Naive thymus-derived CD4-positive, alpha-beta T cell (primary cell): ENCODE measurements around the gene KPNB1. TPM values are rescaled to one million over a fixed set of nuclear protein-coding genes. Genes with fewer than 3 reads are reported as not detected.
A peak's percentile ranks its signal among the peaks of the same experiment; 100 is the strongest.

Experiments
- ATAC-seq: fragments of 150-1000 bp; cut with Tn5 transposase; 2 replicates; pipeline ENCODE4 v1.10.0; 2021; ENCODE audit warnings: mild to moderate bottlenecking, moderate library complexity
- CTCF ChIA-PET: fragments of 350-600 bp; sonication (Branson Sonifier 250); formaldehyde crosslinking; loops from one replicate; lab custom pipeline; 2021; ENCODE audit warnings: antibody characterized with exemption; lab: Charles Lee
- POLR2A ChIA-PET: fragments of 350-600 bp; sonication (Branson Sonifier 250); formaldehyde crosslinking; loops from one replicate; lab custom pipeline; 2021; ENCODE audit warnings: antibody characterized with exemption, inconsistent platforms; lab: Charles Lee
- DNase-seq, 9 donors: peaks; one replicate each; pipeline versions ENCODE4 v3.0.0 to v3.0.0-alpha.2; 2020 to 2022; ENCODE audit warnings: mixed read lengths in 1 of 9
- H3K27ac ChIP-seq: one replicate; pipeline ENCODE4 v1.7.0; 2013; ENCODE audit warnings: mild to moderate bottlenecking, low read depth, low read length, moderate library complexity
- H3K27me3 ChIP-seq, 2 donors: one replicate each; pipeline ENCODE4 v1.7.0; 2013; ENCODE audit warnings: low read length in 2 of 2, mild to moderate bottlenecking in 2 of 2, moderate library complexity in 2 of 2; ENCODE audit not compliant: control insufficient read depth in 2 of 2, insufficient read depth in 2 of 2
- H3K36me3 ChIP-seq, 3 experiments: 1 replicate in 2 of 3; 2 replicates in 1 of 3; pipeline ENCODE4 v1.7.0; 2013; ENCODE audit warnings: low read length in 3 of 3, mild to moderate bottlenecking in 3 of 3, moderate library complexity in 1 of 3; ENCODE audit not compliant: insufficient read depth in 3 of 3, control insufficient read depth in 2 of 3
- H3K4me1 ChIP-seq, 2 donors: one replicate each; pipeline ENCODE4 v1.7.0; 2013; ENCODE audit warnings: low read length in 2 of 2, mild to moderate bottlenecking in 2 of 2, moderate library complexity in 1 of 2; ENCODE audit not compliant: control insufficient read depth in 2 of 2, insufficient read depth in 2 of 2
- H3K4me3 ChIP-seq: 2 replicates; pipeline ENCODE4 v1.7.0; 2013; ENCODE audit warnings: mild to moderate bottlenecking, low read length
- H3K9me3 ChIP-seq, 3 experiments: 1 replicate in 2 of 3; 2 replicates in 1 of 3; pipeline ENCODE4 v1.7.0; 2013; ENCODE audit warnings: low read length in 3 of 3; ENCODE audit not compliant: control insufficient read depth in 2 of 3
- H3K27ac Mint-ChIP-seq, 9 donors: one replicate each; pipeline ENCODE4 v1.8.0; 2020 to 2022; ENCODE audit warnings: mixed read lengths in 9 of 9, mild to moderate bottlenecking in 8 of 9, moderate library complexity in 5 of 9, inconsistent platforms in 2 of 9
- H3K27me3 Mint-ChIP-seq, 5 donors: one replicate each; pipeline ENCODE4 v1.8.0; 2021 to 2022; ENCODE audit warnings: mixed read lengths in 5 of 5, mild to moderate bottlenecking in 1 of 5
- H3K36me3 Mint-ChIP-seq, 5 donors: one replicate each; pipeline ENCODE4 v1.8.0; 2020 to 2022; ENCODE audit warnings: mixed read lengths in 5 of 5, mild to moderate bottlenecking in 3 of 5, inconsistent platforms in 1 of 5
- H3K4me1 Mint-ChIP-seq, 7 donors: one replicate each; pipeline ENCODE4 v1.8.0; 2020 to 2022; ENCODE audit warnings: mixed read lengths in 7 of 7, mild to moderate bottlenecking in 3 of 7, inconsistent platforms in 1 of 7
- H3K4me3 Mint-ChIP-seq, 10 donors: one replicate each; pipeline ENCODE4 v1.8.0; 2020 to 2022; ENCODE audit warnings: mild to moderate bottlenecking in 10 of 10, mixed read lengths in 10 of 10, moderate library complexity in 6 of 10, inconsistent platforms in 2 of 10
- H3K9me3 Mint-ChIP-seq, 11 donors: one replicate each; pipeline ENCODE4 v1.8.0; 2020 to 2022; ENCODE audit warnings: mixed read lengths in 11 of 11, mild to moderate bottlenecking in 4 of 11, inconsistent platforms in 1 of 11, moderate library complexity in 1 of 11
- intact Hi-C, 2 donors: fragments of 100-400 bp; cut with micrococcal nuclease; formaldehyde crosslinking; loops; one replicate each; pipeline ENCODE4 v1.15.1; 2023
- polyA plus RNA-seq, 2 donors: library from polyadenylated mRNA; unstranded; fragments of 300-500 nt; fragmentation: Illumina TruSeq; gene quantifications; one replicate each; pipeline ENCODE4 v1.2.3, GENCODE V29; 2021
- total RNA-seq, 6 experiments: library from RNA in 5 of 6; stranded (reverse) in 5 of 6; gene quantifications; 1 replicate in 5 of 6; 2 replicates in 1 of 6; pipeline ENCODE4 v1.2.3 and lab custom pipeline; 2021 to 2026

The KPNB1 gene
- total and polyA plus RNA-seq, 7 experiments from 2014 or later: 21.1 to 465 (median 205) TPM

GRCh38 chr17:47714773-47715396 is 65.2 kb downstream of the KPNB1 start:
- Histone ChIP-seq H3K4me3 (no peak overlapping the region), H3K4me1 (peaks cover 19 to 78% of the 10 kb centered on the region in 2 donors), H3K27ac (no peak overlapping the region), H3K9me3 (no peaks in the 10 kb centered on the region), H3K27me3 (no peaks in the 10 kb centered on the region), H3K36me3 (no peaks in the 10 kb centered on the region)
- no peaks in the 10 kb centered on the region for H3K9me3 Mint-ChIP-seq
- ChIA-PET CTCF (no interaction called here), POLR2A (interaction anchor here (0.5 kb wide), 1 partner anchor 15 kb away, joined by 3 read pairs; no protein-coding TSS in a partner anchor)
- peak overlapping the region in 2 of 9 donors; percentile 38 to 68 for H3K27ac Mint-ChIP-seq
- peak; percentile 39 for ATAC-seq
- peaks cover 17 to 75% (median 25%) of the 10 kb centered on the region in 7 donors for H3K4me1 Mint-ChIP-seq
- intact Hi-C loops: no loop called here
- peak overlapping the region in 2 of 10 donors; percentile 38 to 61 for H3K4me3 Mint-ChIP-seq
- peaks cover 0 to 8% (median 0%) of the 10 kb centered on the region in 5 donors for H3K27me3 Mint-ChIP-seq
- H3K36me3 Mint-ChIP-seq: no peaks in the 10 kb centered on the region
- no peak for DNase-seq

DNA sequence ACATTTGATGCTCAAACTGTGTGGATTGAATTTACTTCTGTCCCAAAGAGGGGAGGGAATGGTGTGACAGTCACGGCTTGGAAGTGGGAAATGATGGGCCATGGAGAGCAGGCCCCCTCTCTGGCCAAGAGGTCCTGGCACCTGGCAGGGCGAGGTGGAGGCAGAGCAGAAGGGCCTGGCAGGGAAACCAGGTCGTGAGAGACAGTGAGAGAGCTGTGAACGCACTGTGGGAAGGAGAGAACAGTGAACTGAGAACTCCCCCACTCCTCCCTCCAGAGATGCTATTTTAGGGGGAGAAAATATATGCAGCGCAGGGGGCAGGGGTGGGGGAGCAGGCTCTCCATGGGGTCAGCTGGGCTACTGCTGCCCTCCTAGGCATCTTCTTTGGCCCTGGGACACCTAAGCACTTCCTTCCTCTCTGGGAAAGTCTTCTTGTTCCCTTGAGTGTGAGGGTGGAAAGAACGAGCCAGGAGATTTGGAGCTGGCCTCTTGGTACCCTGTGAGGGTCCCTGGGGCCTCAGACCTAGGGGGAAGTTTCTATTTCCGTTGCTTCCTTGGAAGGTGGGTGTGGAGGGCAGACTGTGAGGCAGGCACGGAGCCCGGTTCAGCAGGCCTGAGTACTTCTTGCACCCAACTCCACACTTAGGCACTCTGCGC is 66.1 kb downstream of the KPNB1 start:
- H3K27me3 ChIP-seq: no peaks in the 10 kb centered on the region
- no peak overlapping the region for H3K27ac ChIP-seq
- H3K36me3 Mint-ChIP-seq: no peaks in the 10 kb centered on the region
- H3K27me3 Mint-ChIP-seq: peaks cover 0 to 8% (median 0%) of the 10 kb centered on the region in 5 donors
- H3K9me3 ChIP-seq: no peaks in the 10 kb centered on the region
- no peaks in the 10 kb centered on the region for H3K36me3 ChIP-seq
- ChIA-PET POLR2A (interaction anchor here (0.5 kb wide), 1 partner anchor 16 kb away, joined by 3 read pairs; no protein-coding TSS in a partner anchor), CTCF (no interaction called here)
- peak overlapping the region in 2 of 9 donors; percentile 35 to 38 for H3K27ac Mint-ChIP-seq
- peaks cover 22 to 88% of the 10 kb centered on the region in 2 donors for H3K4me1 ChIP-seq
- DNase-seq: no peak
- H3K4me3 Mint-ChIP-seq: peak overlapping the region in 1 of 10 donors; percentile 33
- H3K4me1 Mint-ChIP-seq: peaks cover 13 to 84% (median 30%) of the 10 kb centered on the region in 7 donors
- no peaks in the 10 kb centered on the region for H3K9me3 Mint-ChIP-seq
- ATAC-seq: no peak
- no peak overlapping the region for H3K4me3 ChIP-seq
- intact Hi-C loops: no loop called here

GRCh38 chr17:47716375-47716774 is 66.7 kb downstream of the KPNB1 start:
- POLR2A ChIA-PET: no interaction called here
- H3K4me1 ChIP-seq: peaks cover 27 to 93% of the 10 kb centered on the region in 2 donors
- H3K4me3 ChIP-seq: no peak overlapping the region
- peaks cover 13 to 89% (median 35%) of the 10 kb centered on the region in 7 donors for H3K4me1 Mint-ChIP-seq
- ATAC-seq (no peak), DNase-seq (no peak)
- H3K36me3 Mint-ChIP-seq: no peaks in the 10 kb centered on the region
- H3K27me3 Mint-ChIP-seq: peaks cover 0 to 8% (median 0%) of the 10 kb centered on the region in 5 donors
- no peak overlapping the region for H3K4me3 Mint-ChIP-seq
- H3K27ac Mint-ChIP-seq: peak overlapping the region in 3 of 9 donors; percentile 25 to 48 (median 44)
- no peak overlapping the region for H3K27ac ChIP-seq
- no peaks in the 10 kb centered on the region for H3K9me3 ChIP-seq
- H3K36me3 ChIP-seq: no peaks in the 10 kb centered on the region
- no peaks in the 10 kb centered on the region for H3K9me3 Mint-ChIP-seq
- intact Hi-C loops: no loop called here
- CTCF ChIA-PET: no interaction called here
- H3K27me3 ChIP-seq: no peaks in the 10 kb centered on the region

GRCh38 chr17:47717261-47717697 is 67.6 kb downstream of the KPNB1 start:
- CTCF ChIA-PET: interaction anchor here (1.5 kb wide), 1 partner anchor 18 kb away, joined by 4 read pairs; no protein-coding TSS in a partner anchor
- no peak overlapping the region for H3K4me3 Mint-ChIP-seq
- no peak overlapping the region for H3K27ac Mint-ChIP-seq
- H3K9me3 Mint-ChIP-seq: no peaks in the 10 kb centered on the region
- H3K36me3 Mint-ChIP-seq: no peaks in the 10 kb centered on the region
- Histone ChIP-seq H3K4me1 (peaks cover 35 to 99% of the 10 kb centered on the region in 2 donors), H3K36me3 (no peaks in the 10 kb centered on the region), H3K27ac (no peak overlapping the region), H3K9me3 (no peaks in the 10 kb centered on the region), H3K27me3 (no peaks in the 10 kb centered on the region), H3K4me3 (no peak overlapping the region)
- ATAC-seq (peak; percentile 51), DNase-seq (peak in 1 of 9 donors; percentile 48)
- peaks cover 0 to 8% (median 3%) of the 10 kb centered on the region in 5 donors for H3K27me3 Mint-ChIP-seq
- POLR2A ChIA-PET: no interaction called here
- intact Hi-C loops: loop anchor here in 1 of 2 donors (1.0 kb wide), 1 partner anchor 18 kb away; no protein-coding TSS in a partner anchor
- peaks cover 18 to 87% (median 40%) of the 10 kb centered on the region in 7 donors for H3K4me1 Mint-ChIP-seq

GRCh38 chr17:47717979-47718621 is 68.4 kb downstream of the KPNB1 start:
- Histone ChIP-seq H3K4me1 (peaks cover 35 to 94% of the 10 kb centered on the region in 2 donors), H3K27ac (no peak overlapping the region), H3K36me3 (no peaks in the 10 kb centered on the region), H3K27me3 (no peaks in the 10 kb centered on the region), H3K4me3 (no peak overlapping the region), H3K9me3 (no peaks in the 10 kb centered on the region)
- peak in 1 of 9 donors; percentile 43 for DNase-seq
- CTCF ChIA-PET: interaction anchor here (1.5 kb wide), 2 partner anchors 17 to 19 kb away, joined by 4 to 9 read pairs; no protein-coding TSS in a partner anchor
- H3K4me1 Mint-ChIP-seq: peaks cover 18 to 84% (median 40%) of the 10 kb centered on the region in 7 donors
- peak overlapping the region in 2 of 10 donors; percentile 22 to 66 for H3K4me3 Mint-ChIP-seq
- intact Hi-C loops: loop anchor here (1.0 to 2.0 kb wide), 2 partner anchors 19 kb away; no protein-coding TSS in a partner anchor
- H3K36me3 Mint-ChIP-seq: no peaks in the 10 kb centered on the region
- H3K27me3 Mint-ChIP-seq: peaks cover 0 to 5% (median 3%) of the 10 kb centered on the region in 5 donors
- POLR2A ChIA-PET: interaction anchor here (0.5 kb wide), 1 partner anchor 37 kb away, joined by 4 read pairs; no protein-coding TSS in a partner anchor
- no peak for ATAC-seq
- peak overlapping the region in 3 of 9 donors; percentile 29 to 76 (median 50) for H3K27ac Mint-ChIP-seq
- no peaks in the 10 kb centered on the region for H3K9me3 Mint-ChIP-seq
